ENCODE data around the gene CRIP2.

- TF ChIP-seq, protein P1, sequence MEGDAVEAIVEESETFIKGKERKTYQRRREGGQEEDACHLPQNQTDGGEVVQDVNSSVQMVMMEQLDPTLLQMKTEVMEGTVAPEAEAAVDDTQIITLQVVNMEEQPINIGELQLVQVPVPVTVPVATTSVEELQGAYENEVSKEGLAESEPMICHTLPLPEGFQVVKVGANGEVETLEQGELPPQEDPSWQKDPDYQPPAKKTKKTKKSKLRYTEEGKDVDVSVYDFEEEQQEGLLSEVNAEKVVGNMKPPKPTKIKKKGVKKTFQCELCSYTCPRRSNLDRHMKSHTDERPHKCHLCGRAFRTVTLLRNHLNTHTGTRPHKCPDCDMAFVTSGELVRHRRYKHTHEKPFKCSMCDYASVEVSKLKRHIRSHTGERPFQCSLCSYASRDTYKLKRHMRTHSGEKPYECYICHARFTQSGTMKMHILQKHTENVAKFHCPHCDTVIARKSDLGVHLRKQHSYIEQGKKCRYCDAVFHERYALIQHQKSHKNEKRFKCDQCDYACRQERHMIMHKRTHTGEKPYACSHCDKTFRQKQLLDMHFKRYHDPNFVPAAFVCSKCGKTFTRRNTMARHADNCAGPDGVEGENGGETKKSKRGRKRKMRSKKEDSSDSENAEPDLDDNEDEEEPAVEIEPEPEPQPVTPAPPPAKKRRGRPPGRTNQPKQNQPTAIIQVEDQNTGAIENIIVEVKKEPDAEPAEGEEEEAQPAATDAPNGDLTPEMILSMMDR (optimal IDR thresholded peaks at IDR 0.05 in 1 of 3, IDR thresholded peaks at IDR 0.05 in 1 of 3, conservative IDR thresholded peaks at IDR 0.05 in 1 of 3; ENCODE audit: extremely low read depth in 1 of 3, insufficient read depth in 2 of 3, low read length in 3 of 3), result no peak
- TF ChIP-seq EZH2 (IDR thresholded peaks at IDR 0.05; ENCODE audit: low read length), result no peak
These were observed 26.1 kb downstream of the CRIP2 start for GRCh38 chr14:105500726-105501101.

Data from keratinocyte (primary cell).